Measurements from ENCODE around the gene SLC17A9. TPM values are rescaled to one million over a fixed set of nuclear protein-coding genes. Genes with fewer than 3 reads are reported as not detected.

The SLC17A9 gene
- total RNA-seq, 1 experiment from 2014 or later: 0.17 TPM

GRCh38 chr20:62998449-62998848 lies 45.9 kb downstream of the SLC17A9 start:
- BruUV-seq (replicated peaks): no TSS peak
- POLR2A ChIA-PET (ENCODE audit: low non-redundant PET): no interaction called here

DNA sequence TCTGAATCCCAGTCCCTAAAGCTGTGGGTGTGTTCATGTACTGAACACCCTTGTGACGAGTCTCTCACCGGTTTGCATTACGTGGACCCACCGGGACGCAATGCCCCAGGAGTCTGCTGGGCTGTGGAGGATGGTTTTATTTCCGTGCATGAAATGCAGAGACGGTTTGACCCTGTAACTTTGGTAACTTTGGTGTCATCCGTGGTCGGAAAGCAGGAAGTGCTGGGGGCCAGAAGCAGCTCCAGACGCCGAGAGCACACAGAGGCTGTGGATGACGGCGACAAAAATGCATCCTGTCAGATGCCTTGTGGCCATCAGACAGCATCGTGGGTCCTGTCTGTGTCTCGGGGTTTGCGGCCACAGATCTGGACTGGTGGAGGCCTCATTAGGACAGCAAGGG lies 47.1 kb downstream of the SLC17A9 start:
- intact Hi-C loops (cut with micrococcal nuclease; ENCODE audit: unreplicated experiment): no loop called here
- DNase-seq (ENCODE audit: low spot score): no peak
- no TSS peak for BruUV-seq (replicated peaks)
- Histone ChIP-seq H3K36me3 (ENCODE audit: insufficient read depth, low read length, poor library complexity, severe bottlenecking) (no peaks in the 10 kb centered on the region), H3K4me1 (ENCODE audit: insufficient read depth, low read length, poor library complexity, severe bottlenecking) (no peaks in the 10 kb centered on the region), H3K4me3 (ENCODE audit: low read depth, low read length, poor library complexity, severe bottlenecking) (no peak overlapping the region), H3K27ac (ENCODE audit: low read depth, low read length, poor library complexity, severe bottlenecking) (no peak overlapping the region), H3K27me3 (replicated peaks; ENCODE audit: insufficient read depth, low read depth, low read length, poor library complexity) (peaks cover 72% of the 10 kb centered on the region), H3K9me3 (ENCODE audit: low read depth, low read length, poor library complexity, severe bottlenecking) (no peaks in the 10 kb centered on the region)
- ChIA-PET CTCF (no interaction called here), POLR2A (ENCODE audit: low non-redundant PET) (no interaction called here)
- TF ChIP-seq EZH2 (IDR thresholded peaks at IDR 0.05; ENCODE audit: borderline replicate concordance, low read depth, low read length, poor library complexity, severe bottlenecking) (no peak), CTCF (conservative IDR thresholded peaks at IDR 0.05; ENCODE audit: low read depth, low read length) (no peak)

More at GRCh38 chr20:62998449-62998848, 45.9 kb downstream of the SLC17A9 start:
- CTCF ChIA-PET: no interaction called here
- no peak for DNase-seq (ENCODE audit: low spot score)
- intact Hi-C loops (cut with micrococcal nuclease; ENCODE audit: unreplicated experiment): no loop called here
- peaks cover 61% of the 10 kb centered on the region for H3K27me3 ChIP-seq (replicated peaks; ENCODE audit: insufficient read depth, low read depth, low read length, poor library complexity)
- H3K4me3 ChIP-seq (ENCODE audit: low read depth, low read length, poor library complexity, severe bottlenecking): no peak overlapping the region
- H3K9me3 ChIP-seq (ENCODE audit: low read depth, low read length, poor library complexity, severe bottlenecking): no peaks in the 10 kb centered on the region
- no peaks in the 10 kb centered on the region for H3K36me3 ChIP-seq (ENCODE audit: insufficient read depth, low read length, poor library complexity, severe bottlenecking)
- no peak overlapping the region for H3K27ac ChIP-seq (ENCODE audit: low read depth, low read length, poor library complexity, severe bottlenecking)
- H3K4me1 ChIP-seq (ENCODE audit: insufficient read depth, low read length, poor library complexity, severe bottlenecking): no peaks in the 10 kb centered on the region
- no peak for TF ChIP-seq CTCF (conservative IDR thresholded peaks at IDR 0.05; ENCODE audit: low read depth, low read length)
- TF ChIP-seq EZH2 (IDR thresholded peaks at IDR 0.05; ENCODE audit: borderline replicate concordance, low read depth, low read length, poor library complexity, severe bottlenecking): no peak

- H3K4me1 ChIP-seq (ENCODE audit: insufficient read depth, low read length, poor library complexity, severe bottlenecking): no peaks in the 10 kb centered on the region
- H3K4me3 ChIP-seq (ENCODE audit: low read depth, low read length, poor library complexity, severe bottlenecking): no peak overlapping the region
- no peak for TF ChIP-seq CTCF (conservative IDR thresholded peaks at IDR 0.05; ENCODE audit: low read depth, low read length)
- TF ChIP-seq EZH2 (IDR thresholded peaks at IDR 0.05; ENCODE audit: borderline replicate concordance, low read depth, low read length, poor library complexity, severe bottlenecking): no peak
- DNase-seq (ENCODE audit: low spot score): no peak
- CTCF ChIA-PET: no interaction called here
- peaks cover 77% of the 10 kb centered on the region for H3K27me3 ChIP-seq (replicated peaks; ENCODE audit: insufficient read depth, low read depth, low read length, poor library complexity)
- H3K36me3 ChIP-seq (ENCODE audit: insufficient read depth, low read length, poor library complexity, severe bottlenecking): no peaks in the 10 kb centered on the region
- POLR2A ChIA-PET (ENCODE audit: low non-redundant PET): no interaction called here
- no TSS peak for BruUV-seq (replicated peaks)
- intact Hi-C loops (cut with micrococcal nuclease; ENCODE audit: unreplicated experiment): loop anchor here (10.0 kb wide), 1 partner anchor 125 kb away; no protein-coding TSS in a partner anchor
- H3K27ac ChIP-seq (ENCODE audit: low read depth, low read length, poor library complexity, severe bottlenecking): no peak overlapping the region
- H3K9me3 ChIP-seq (ENCODE audit: low read depth, low read length, poor library complexity, severe bottlenecking): no peaks in the 10 kb centered on the region
Measured at GRCh38 chr20:63000036-63000435, 47.5 kb downstream of the SLC17A9 start.

All from A673 (cell line).